Naive B cell (primary cell): ENCODE data around the gene TRNP1. TPM values are rescaled to one million over a fixed set of nuclear protein-coding genes. Genes with fewer than 3 reads are reported as not detected.

Experiments
- ATAC-seq, 2 donors: fragments of 150-1000 bp; cut with Tn5 transposase; 2 replicates each; pipeline ENCODE4 v1.10.0; 2021; ENCODE audit warnings: low read depth in 2 of 2, mild to moderate bottlenecking in 2 of 2, moderate library complexity in 2 of 2
- DNase-seq: peaks from one replicate; pipeline ENCODE4 v3.0.0; 2022
- H3K27ac Mint-ChIP-seq, 6 donors: one replicate each; pipeline ENCODE4 v1.8.0; 2020 to 2022; ENCODE audit warnings: mild to moderate bottlenecking in 6 of 6, mixed read lengths in 6 of 6, moderate library complexity in 5 of 6, inconsistent platforms in 2 of 6
- H3K27me3 Mint-ChIP-seq, 3 donors: one replicate each; pipeline ENCODE4 v1.8.0; 2021 to 2022; ENCODE audit warnings: mixed read lengths in 3 of 3, mild to moderate bottlenecking in 1 of 3
- H3K36me3 Mint-ChIP-seq, 2 donors: one replicate each; pipeline ENCODE4 v1.8.0; 2020 to 2022; ENCODE audit warnings: mixed read lengths in 2 of 2, inconsistent platforms in 1 of 2, mild to moderate bottlenecking in 1 of 2
- H3K4me1 Mint-ChIP-seq, 3 donors: one replicate each; pipeline ENCODE4 v1.8.0; 2020 to 2022; ENCODE audit warnings: mixed read lengths in 3 of 3, inconsistent platforms in 1 of 3, mild to moderate bottlenecking in 1 of 3, moderate library complexity in 1 of 3
- H3K4me3 Mint-ChIP-seq, 8 donors: one replicate each; pipeline ENCODE4 v1.8.0; 2020 to 2022; ENCODE audit warnings: mild to moderate bottlenecking in 8 of 8, mixed read lengths in 8 of 8, moderate library complexity in 8 of 8, inconsistent platforms in 2 of 8
- H3K9me3 Mint-ChIP-seq, 7 donors: one replicate each; pipeline ENCODE4 v1.8.0; 2020 to 2022; ENCODE audit warnings: mixed read lengths in 7 of 7, mild to moderate bottlenecking in 5 of 7, inconsistent platforms in 2 of 7, moderate library complexity in 1 of 7
- polyA plus RNA-seq, 6 donors: library from polyadenylated mRNA; unstranded; fragments of 300-500 nt; fragmentation: Illumina TruSeq; gene quantifications; one replicate each; pipeline ENCODE4 v1.2.3, GENCODE V29; 2021; ENCODE audit warnings: low read depth in 6 of 6

The TRNP1 gene
- polyA plus RNA-seq, 6 donors from 2014 or later, result not detected

DNA sequence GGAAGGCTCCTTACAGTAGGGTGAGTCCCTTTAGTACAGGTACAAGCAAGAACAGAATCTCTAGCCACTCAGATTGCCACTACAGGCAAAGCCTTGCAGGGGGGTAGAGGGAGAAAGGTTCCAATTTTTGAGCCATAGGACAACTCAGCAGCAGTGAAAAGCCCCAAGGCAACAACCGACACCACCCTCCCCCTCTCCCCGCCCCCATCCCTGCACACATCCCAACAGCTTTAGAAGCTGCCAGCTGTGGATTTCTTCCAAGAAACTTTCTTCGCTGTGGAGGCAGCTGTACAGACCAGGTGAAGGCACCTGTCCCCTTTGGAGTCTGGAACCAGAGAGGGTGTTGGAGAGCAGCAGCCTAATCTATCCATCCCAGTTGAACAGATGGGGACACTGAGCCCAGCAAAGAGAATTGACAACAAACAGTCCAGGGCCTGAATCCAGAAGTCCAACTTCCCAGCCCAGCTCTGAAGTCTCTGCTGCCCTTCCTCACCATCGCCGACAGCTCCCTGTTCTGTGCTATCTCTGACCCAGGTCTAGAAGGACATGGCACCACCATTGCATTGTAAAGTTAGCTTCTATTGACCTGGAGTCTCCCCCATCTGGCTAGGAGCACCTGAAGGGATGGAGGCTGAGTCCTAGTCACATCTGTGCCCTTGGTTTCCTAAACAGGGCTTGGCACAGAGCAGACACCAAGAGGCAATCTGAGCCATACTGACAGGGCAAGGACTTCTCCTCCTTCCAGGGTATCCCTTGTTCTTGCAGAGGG is 16.9 kb downstream of the TRNP1 start:
- Mint-ChIP-seq H3K4me1 (peaks cover 4 to 22% (median 17%) of the 10 kb centered on the region in 3 donors), H3K27me3 (peaks cover 0 to 22% (median 12%) of the 10 kb centered on the region in 3 donors), H3K27ac (no peak overlapping the region), H3K36me3 (no peaks in the 10 kb centered on the region), H3K9me3 (no peaks in the 10 kb centered on the region), H3K4me3 (no peak overlapping the region)
- DNase-seq (no peak), ATAC-seq (no peak)

DNA sequence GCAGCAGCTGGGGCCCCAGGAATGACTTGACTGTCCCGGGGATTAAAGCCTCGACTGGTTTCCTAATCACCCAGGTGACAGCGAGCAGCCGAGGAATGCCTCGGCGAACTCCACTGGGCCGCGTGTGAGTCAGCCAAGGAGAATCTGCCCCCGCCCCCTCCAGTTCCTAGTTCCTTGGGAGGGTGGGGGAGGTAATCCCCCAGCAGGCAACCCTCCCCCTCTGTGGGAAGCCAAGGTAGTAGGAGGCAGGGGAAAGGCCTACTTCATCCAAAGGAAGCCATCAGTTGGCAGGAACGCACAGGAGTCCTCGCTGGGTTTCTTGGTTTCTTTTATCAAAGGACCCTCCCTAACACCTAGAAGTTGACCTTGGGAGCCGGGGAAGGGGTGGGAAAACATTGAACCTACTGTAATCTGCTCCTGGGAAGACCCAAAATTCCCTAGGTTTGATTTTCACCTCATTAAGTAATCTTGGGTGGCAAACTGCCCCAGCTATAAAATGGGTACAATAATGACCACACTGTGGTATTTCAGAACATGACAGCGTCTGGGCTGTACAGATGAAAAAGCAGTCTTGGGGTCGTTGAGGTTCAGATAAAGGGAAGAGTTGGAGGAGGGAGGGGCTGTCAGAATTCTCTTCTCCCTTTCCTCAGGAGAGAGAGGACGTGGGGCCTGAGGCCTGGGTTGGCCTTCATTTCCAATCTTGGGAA is 17.7 kb downstream of the TRNP1 start:
- Mint-ChIP-seq H3K4me1 (peaks cover 4 to 23% (median 18%) of the 10 kb centered on the region in 3 donors), H3K27ac (no peak overlapping the region), H3K9me3 (no peaks in the 10 kb centered on the region), H3K27me3 (peaks cover 0 to 22% (median 12%) of the 10 kb centered on the region in 3 donors), H3K4me3 (peak overlapping the region in 7 of 8 donors; percentile 2 to 75 (median 57)), H3K36me3 (no peaks in the 10 kb centered on the region)
- DNase-seq, result no peak
- no peak for ATAC-seq

DNA sequence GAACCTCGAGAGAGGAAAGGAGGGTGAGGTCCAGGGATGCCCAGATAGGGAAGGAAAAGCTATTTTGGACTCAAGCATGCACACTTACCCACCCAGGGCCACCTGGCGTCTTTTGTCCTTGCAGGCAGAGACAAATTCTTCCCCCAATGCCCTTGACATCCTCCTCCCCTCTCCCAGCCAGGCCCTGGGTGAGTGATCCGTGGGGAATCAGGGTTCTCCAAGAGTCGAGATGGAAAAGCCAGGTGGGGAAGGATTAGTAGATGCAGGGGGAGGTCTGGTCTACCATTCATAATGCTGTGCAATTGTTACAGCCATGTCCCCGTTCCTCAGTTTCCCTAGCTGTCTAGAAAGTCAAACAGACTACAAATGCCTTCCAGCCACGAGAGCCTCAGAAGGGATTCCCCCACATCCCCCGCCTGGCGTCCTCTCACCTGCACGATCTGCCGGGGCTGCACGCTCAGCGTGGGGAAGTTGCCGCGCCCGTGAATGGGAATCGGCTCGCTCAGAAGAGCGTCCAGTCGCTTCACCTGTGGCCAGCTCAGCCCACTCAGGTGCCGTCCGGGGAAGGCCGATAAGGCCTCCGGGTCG is 18.6 kb downstream of the TRNP1 start:
- H3K27me3 Mint-ChIP-seq, result peaks cover 0 to 22% (median 12%) of the 10 kb centered on the region in 3 donors
- ATAC-seq (peak; percentile 46 to 51), DNase-seq (peak; percentile 17)
- H3K27ac Mint-ChIP-seq, result no peak overlapping the region
- no peaks in the 10 kb centered on the region for H3K9me3 Mint-ChIP-seq
- H3K4me1 Mint-ChIP-seq, result peaks cover 4 to 23% (median 18%) of the 10 kb centered on the region in 3 donors
- no peaks in the 10 kb centered on the region for H3K36me3 Mint-ChIP-seq
- peak overlapping the region; percentile 2 to 75 (median 58) for H3K4me3 Mint-ChIP-seq

DNA sequence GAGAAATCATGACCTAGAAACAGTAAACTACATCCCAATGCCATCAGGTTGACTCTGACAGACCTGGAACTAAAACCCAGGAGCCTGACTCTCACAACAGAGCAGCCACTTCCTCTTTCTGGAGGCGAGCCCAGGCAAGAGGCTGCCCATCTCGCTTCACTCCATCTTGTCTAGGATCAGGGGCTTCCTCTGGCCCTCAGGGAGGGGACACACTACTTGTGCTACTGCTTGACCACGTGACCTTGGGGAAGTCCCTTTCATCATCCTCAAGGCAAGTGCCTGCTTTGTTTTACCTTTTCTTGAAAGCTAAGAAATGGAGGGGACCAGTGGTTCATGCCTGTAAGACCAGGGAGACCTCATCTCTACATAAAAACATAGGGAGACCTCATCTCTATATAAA is 21.8 kb downstream of the TRNP1 start:
- peaks cover 4 to 23% (median 18%) of the 10 kb centered on the region in 3 donors for H3K4me1 Mint-ChIP-seq
- ATAC-seq (peak; percentile 51 to 56), DNase-seq (no peak)
- no peak overlapping the region for H3K4me3 Mint-ChIP-seq
- H3K36me3 Mint-ChIP-seq, result no peaks in the 10 kb centered on the region
- peaks cover 0 to 17% (median 12%) of the 10 kb centered on the region in 3 donors for H3K27me3 Mint-ChIP-seq
- H3K27ac Mint-ChIP-seq, result no peak overlapping the region
- no peaks in the 10 kb centered on the region for H3K9me3 Mint-ChIP-seq

DNA sequence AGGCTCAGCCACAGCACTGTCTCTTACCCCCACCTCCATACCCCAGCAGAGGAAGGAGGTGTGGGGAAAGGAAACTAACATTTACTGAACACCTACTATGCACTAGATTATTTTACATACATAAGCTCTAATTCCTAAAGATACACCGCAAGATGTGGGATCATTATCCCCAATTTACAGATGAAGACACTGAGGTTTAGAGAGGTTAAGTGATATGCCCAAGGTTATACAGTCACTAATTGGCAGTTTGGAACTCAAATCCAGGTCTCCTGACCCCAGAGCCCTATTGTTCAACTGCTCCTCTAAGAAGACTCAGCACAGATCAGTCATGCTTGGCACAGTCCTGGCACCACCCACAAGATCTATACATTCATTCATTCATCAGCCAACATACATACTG is 22.9 kb downstream of the TRNP1 start:
- Mint-ChIP-seq H3K27me3 (peaks cover 0 to 15% (median 9%) of the 10 kb centered on the region in 3 donors), H3K27ac (peak overlapping the region in 1 of 6 donors; percentile 64), H3K4me1 (peaks cover 4 to 22% (median 18%) of the 10 kb centered on the region in 3 donors), H3K4me3 (no peak overlapping the region), H3K36me3 (no peaks in the 10 kb centered on the region), H3K9me3 (no peaks in the 10 kb centered on the region)
- no peak for DNase-seq
- no peak for ATAC-seq

DNA sequence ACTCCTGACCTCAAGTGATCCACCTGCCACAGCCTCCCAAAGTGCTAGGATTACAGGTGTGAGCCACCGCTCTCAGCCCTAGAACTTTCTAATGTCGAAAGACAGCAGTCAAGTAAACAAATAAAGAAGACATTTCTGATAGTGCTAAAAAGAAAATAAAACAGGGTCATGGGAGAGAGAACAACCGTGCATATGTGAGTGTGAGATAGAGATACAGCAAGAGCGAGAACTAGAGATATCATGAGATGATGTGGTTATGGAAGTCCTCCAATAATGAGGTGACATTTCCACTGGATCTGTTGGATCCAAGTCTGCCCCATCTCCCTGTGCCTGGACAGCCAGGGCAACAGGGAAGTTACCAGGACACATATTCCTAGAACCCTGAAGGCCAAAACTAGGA is 23.7 kb downstream of the TRNP1 start:
- Mint-ChIP-seq H3K36me3 (no peaks in the 10 kb centered on the region), H3K9me3 (no peaks in the 10 kb centered on the region), H3K4me1 (peaks cover 4 to 14% (median 13%) of the 10 kb centered on the region in 3 donors), H3K4me3 (no peak overlapping the region), H3K27me3 (peaks cover 0 to 12% (median under 1%) of the 10 kb centered on the region in 3 donors), H3K27ac (no peak overlapping the region)
- ATAC-seq (no peak), DNase-seq (no peak)

DNA sequence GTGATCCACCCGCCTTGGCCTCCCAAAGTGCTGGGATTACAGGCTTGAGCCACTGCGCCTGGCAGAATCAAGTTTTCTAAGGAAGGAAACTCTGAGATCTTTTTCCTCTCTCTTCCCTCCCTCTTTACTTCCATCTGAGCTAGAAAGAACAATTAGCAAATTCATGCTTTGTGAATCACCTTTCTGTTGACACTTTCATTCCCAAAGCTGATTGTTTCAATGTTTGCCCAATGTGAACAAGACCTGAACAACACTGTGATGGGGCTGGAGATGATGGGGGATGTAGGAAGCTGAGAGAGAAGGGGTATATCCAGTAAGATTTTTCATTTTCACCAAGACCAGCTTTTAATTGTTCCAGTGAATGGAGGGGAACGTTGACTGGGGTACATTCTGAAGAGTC is 24.8 kb downstream of the TRNP1 start:
- ATAC-seq, result no peak
- Mint-ChIP-seq H3K27ac (no peak overlapping the region), H3K4me3 (no peak overlapping the region), H3K4me1 (peaks cover 0 to 6% (median 5%) of the 10 kb centered on the region in 3 donors), H3K36me3 (no peaks in the 10 kb centered on the region), H3K27me3 (peaks cover 0 to 8% (median 6%) of the 10 kb centered on the region in 3 donors), H3K9me3 (no peaks in the 10 kb centered on the region)
- no peak for DNase-seq

DNA sequence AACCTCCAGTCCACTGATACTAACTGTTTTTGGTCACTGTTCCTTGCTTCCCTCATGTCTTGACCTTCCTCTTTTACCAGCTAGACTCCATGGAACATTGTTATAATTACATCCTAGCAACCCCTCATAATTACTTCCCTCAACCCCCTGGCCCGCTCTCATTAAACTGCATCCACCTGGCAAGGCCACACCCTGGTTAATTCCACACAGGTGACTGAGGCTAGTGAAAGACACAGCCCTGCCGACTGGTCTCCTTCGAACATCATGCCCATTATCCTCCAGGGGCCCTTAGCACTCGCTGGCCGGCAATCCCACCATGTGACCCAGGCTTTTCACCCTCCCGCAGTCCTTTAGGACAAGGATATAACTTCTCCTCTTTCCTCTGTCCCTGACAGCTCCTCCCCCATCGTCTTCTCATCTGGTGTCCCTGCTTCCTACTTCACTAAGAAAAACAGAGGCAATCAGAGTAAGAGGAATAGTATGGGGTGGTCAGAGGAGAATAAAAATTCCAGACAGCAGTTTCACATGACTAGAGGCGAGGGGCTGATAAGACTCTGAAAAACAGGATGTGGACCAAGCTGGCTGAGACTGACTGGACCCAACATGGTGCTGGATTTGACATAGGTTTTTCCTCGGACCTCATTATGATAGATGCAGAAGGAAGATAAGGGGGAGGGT is 28.0 kb downstream of the TRNP1 start:
- Mint-ChIP-seq H3K36me3 (no peaks in the 10 kb centered on the region), H3K27me3 (peaks cover 0 to 8% (median 6%) of the 10 kb centered on the region in 3 donors), H3K4me3 (no peak overlapping the region), H3K27ac (peak overlapping the region in 1 of 6 donors; percentile 46), H3K9me3 (no peaks in the 10 kb centered on the region), H3K4me1 (no peaks in the 10 kb centered on the region)
- ATAC-seq (no peak), DNase-seq (no peak)

DNA sequence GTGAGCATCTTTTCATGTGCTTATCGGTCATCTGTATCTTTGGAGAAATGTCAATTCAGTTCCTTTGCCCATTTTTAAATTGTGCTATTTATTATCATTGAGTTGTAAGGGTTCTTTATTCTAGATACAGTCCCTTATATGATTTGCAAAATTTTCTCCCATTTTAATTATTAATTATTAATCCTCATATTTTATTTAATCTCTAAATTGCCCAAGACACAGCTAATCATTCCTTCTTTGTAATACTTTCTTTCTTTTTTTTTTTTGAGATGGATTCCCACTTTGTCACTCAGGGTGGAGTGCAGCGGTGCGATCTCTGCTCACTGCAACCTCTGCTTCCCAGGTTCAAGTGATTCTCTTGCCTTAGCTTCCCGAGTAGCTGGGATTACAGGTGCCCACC is 32.2 kb downstream of the TRNP1 start:
- Mint-ChIP-seq H3K9me3 (no peaks in the 10 kb centered on the region), H3K4me3 (no peak overlapping the region), H3K4me1 (no peaks in the 10 kb centered on the region), H3K36me3 (no peaks in the 10 kb centered on the region), H3K27ac (no peak overlapping the region), H3K27me3 (peaks cover 4 to 20% (median 16%) of the 10 kb centered on the region in 3 donors)
- ATAC-seq, result no peak
- DNase-seq, result no peak

DNA sequence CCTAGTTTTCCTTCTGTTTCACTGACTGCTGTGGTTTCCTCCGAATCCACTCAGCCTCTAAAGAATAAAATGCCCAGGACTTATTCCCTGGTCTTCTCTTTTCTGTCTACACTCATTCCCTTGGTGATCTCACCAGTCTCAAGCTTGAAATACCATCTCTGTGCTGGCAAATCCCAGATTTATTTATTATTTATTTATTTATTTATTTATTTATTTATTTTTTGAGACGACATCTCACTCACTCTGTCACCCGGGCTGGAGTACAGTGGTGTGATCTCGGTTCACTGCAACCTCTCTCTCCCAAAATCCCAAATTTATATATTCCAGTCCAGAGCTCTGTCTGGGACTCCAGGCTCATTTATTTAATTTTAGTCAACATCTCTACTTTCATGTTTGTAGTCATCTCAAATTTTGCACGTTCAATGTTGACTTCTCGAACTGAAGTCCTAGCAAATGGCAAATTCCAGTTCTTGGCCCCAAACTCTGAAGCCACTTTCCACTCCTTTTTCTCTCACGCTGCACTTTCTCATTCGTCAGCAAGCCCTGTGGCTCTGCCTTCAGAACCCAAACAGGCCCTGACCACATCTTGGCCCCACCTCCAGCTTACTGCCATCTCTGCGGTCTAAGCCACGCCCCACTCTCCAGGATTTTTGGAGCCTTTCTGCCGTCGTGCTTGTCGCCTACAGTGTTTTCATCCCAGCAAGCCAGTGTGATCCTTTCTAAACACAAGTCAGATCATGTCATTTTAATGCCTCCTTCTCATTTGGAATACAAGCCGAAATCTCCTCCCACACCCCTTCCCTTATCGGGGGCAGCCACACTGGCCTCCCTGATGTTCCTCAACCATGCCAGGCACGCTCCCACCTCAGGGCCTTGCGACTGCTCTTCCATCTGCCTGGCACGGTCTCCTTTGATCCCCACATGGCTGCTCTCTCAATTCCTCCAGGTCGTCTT is 33.4 kb downstream of the TRNP1 start:
- no peak for DNase-seq
- no peaks in the 10 kb centered on the region for H3K36me3 Mint-ChIP-seq
- peaks cover 4 to 20% (median 14%) of the 10 kb centered on the region in 3 donors for H3K27me3 Mint-ChIP-seq
- H3K4me1 Mint-ChIP-seq, result peaks cover 0 to 4% (median 0%) of the 10 kb centered on the region in 3 donors
- no peaks in the 10 kb centered on the region for H3K9me3 Mint-ChIP-seq
- H3K27ac Mint-ChIP-seq, result peak overlapping the region in 1 of 6 donors; percentile 73
- peak overlapping the region in 1 of 8 donors; percentile 31 for H3K4me3 Mint-ChIP-seq
- ATAC-seq, result no peak

DNA sequence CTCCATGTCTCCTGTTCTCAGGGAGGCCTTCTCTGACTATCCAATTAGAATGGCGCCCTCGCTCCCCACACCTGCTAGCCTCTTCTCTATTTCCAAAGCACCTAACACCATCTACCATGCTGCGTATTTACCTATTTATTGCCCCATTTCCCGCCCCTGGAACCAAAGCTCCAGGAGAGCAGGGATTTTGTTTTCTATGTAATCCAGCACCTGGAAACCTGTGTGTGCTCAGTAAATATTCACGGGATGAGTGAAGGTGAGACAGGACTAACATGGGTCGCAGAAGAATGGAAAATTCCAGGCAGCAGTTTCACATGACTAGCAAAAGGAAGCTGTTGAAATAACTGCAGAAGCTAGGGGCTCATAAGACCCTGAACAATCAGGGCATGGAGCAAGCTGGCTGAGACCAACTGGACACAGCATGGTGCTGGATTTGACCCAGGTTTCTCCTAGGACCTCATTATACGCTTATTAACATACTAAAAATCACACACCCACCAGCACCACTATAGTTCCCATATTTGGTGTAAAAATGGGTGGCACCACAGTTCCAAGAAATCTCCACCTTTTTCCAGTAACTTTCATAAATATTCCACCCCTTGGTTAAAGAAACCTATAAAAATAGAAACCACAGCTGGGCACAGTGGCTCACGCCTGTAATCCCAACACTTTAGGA is 34.2 kb downstream of the TRNP1 start:
- Mint-ChIP-seq H3K36me3 (no peaks in the 10 kb centered on the region), H3K4me1 (peaks cover 0 to 4% (median 0%) of the 10 kb centered on the region in 3 donors), H3K27ac (no peak overlapping the region), H3K9me3 (no peaks in the 10 kb centered on the region), H3K27me3 (peaks cover 4 to 18% (median 16%) of the 10 kb centered on the region in 3 donors), H3K4me3 (no peak overlapping the region)
- DNase-seq, result no peak
- ATAC-seq, result no peak

DNA sequence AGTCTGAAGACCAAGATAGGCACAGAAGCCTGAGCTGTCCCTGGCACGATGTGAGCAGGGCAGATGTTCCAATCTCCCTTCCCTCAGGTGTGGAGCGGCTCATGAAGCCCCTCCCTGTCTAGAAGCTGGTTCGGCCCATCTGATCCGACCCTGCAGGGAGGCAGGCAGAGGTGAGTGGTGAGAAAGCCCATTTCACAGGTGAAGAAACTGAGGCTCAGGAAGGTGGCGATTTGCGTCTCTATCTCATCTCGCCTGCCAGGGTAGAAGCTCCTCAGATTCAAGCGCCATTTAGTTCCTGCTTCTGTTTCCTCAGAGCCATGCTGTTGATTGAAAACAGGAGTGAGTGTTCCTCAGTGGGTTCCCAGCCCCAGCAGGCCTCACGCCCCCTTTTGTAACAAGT is 36.0 kb downstream of the TRNP1 start:
- Mint-ChIP-seq H3K36me3 (no peaks in the 10 kb centered on the region), H3K4me1 (peaks cover 0 to 4% (median 0%) of the 10 kb centered on the region in 3 donors), H3K27me3 (peaks cover 4 to 16% (median 12%) of the 10 kb centered on the region in 3 donors), H3K27ac (no peak overlapping the region), H3K9me3 (no peaks in the 10 kb centered on the region), H3K4me3 (no peak overlapping the region)
- ATAC-seq (no peak), DNase-seq (no peak)
